Esophagus squamous epithelium (tissue), 4 donors: ENCODE measurements around the gene ERVH48-1.

Experiments used
- POLR2A ChIP-seq, 4 donors: fragments of 450-650 bp; IDR thresholded peaks; one replicate each; pipeline ENCODE4 v1.6.1; 2017; ENCODE audit warnings: antibody characterized with exemption in 4 of 4, mild to moderate bottlenecking in 4 of 4, moderate library complexity in 3 of 4
- TF ChIP-seq, protein P1 (sequence below), 6 experiments: fragments of 450-650 bp in 4 of 6; fragments of 200-600 bp in 2 of 6; sonication (generic) in 2 of 6; IDR thresholded peaks; one replicate each; pipeline ENCODE4 v1.5.1; 2016 to 2019; ENCODE audit warnings: antibody characterized with exemption in 6 of 6, mild to moderate bottlenecking in 4 of 6, moderate library complexity in 4 of 6

DNA sequence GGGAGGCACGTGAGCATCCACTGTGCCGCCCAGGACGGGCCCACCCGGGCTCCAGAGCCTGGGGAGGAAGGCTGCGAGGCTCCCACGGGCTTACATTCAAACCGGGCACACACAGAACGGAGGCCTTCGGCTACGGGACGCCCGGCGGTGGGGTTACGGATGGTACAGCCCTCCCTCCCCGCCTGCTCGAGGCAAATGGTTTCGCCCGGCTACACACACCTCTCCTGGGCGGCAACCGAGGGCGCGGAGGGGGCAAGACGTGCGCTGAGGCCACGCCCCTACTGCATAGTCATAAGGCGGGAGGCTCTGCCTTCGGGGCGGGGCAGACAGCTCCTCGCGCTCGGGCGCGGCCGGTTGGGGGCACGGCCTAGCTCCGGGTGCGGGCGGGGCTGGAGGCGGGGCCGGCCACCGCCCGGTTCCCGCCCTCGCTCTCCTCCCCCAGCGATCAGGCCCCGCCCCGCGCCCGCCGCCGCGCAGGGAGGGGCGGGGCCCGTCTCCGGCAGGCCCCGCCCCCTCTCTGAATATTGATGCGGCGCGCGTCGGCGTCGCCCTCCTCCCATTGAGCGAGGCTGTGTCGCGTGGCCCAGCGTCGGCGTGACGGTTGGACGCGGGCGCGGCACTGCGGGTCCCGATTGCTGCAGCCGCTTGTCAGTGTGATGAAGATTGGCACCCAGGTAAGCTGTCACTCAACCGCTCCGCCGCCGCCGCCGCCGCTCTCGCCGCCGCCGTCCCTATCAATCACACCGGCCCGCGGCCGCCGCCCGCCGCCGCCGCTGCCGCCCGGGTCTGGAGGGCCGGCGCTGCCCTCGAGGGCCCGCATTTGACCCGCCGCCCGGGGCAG, 48.8 kb upstream of the ERVH48-1 start, which contains the start of gene PKNOX1:
- peak in 3 of 4 donors; percentile 5 to 74 (median 74) for TF ChIP-seq POLR2A (IDR thresholded peaks at IDR 0.05)
- TF ChIP-seq, protein P1, sequence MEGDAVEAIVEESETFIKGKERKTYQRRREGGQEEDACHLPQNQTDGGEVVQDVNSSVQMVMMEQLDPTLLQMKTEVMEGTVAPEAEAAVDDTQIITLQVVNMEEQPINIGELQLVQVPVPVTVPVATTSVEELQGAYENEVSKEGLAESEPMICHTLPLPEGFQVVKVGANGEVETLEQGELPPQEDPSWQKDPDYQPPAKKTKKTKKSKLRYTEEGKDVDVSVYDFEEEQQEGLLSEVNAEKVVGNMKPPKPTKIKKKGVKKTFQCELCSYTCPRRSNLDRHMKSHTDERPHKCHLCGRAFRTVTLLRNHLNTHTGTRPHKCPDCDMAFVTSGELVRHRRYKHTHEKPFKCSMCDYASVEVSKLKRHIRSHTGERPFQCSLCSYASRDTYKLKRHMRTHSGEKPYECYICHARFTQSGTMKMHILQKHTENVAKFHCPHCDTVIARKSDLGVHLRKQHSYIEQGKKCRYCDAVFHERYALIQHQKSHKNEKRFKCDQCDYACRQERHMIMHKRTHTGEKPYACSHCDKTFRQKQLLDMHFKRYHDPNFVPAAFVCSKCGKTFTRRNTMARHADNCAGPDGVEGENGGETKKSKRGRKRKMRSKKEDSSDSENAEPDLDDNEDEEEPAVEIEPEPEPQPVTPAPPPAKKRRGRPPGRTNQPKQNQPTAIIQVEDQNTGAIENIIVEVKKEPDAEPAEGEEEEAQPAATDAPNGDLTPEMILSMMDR (IDR thresholded peaks at IDR 0.05): peak in 2 of 6 experiments; percentile 4 to 9
